ENCODE data around the gene ZNF775. TPM values are rescaled to one million over a fixed set of nuclear protein-coding genes. Genes with fewer than 3 reads are reported as not detected.

ZNF775 gene
- total RNA-seq, 2 experiments from 2014 or later = 4.7 to 4.9 TPM

DNA sequence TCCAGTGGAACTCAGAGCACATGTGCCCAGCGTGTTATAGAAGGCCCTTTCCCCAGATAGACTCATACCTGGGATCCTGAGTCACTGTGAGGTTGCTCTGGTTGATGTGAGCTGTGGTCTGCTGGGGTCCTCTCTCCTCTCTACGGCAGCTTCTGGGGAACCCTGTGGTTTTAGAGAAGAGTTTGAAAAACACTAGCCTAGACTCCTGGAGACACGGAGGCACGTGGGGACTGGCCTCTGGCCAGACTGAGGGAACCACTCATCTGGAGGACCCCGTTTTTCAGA lies 10.3 kb downstream of the ZNF775 start:
- Mint-ChIP-seq H3K27ac (no peak overlapping the region), H3K27me3 (no peaks in the 10 kb centered on the region), H3K4me3 (no peak overlapping the region), H3K36me3 (ENCODE audit: low read depth) (peaks cover 2% of the 10 kb centered on the region), H3K9me3 (no peaks in the 10 kb centered on the region), H3K4me1 (ENCODE audit: low read depth) (no peaks in the 10 kb centered on the region)
- TF ChIP-seq, protein P1, sequence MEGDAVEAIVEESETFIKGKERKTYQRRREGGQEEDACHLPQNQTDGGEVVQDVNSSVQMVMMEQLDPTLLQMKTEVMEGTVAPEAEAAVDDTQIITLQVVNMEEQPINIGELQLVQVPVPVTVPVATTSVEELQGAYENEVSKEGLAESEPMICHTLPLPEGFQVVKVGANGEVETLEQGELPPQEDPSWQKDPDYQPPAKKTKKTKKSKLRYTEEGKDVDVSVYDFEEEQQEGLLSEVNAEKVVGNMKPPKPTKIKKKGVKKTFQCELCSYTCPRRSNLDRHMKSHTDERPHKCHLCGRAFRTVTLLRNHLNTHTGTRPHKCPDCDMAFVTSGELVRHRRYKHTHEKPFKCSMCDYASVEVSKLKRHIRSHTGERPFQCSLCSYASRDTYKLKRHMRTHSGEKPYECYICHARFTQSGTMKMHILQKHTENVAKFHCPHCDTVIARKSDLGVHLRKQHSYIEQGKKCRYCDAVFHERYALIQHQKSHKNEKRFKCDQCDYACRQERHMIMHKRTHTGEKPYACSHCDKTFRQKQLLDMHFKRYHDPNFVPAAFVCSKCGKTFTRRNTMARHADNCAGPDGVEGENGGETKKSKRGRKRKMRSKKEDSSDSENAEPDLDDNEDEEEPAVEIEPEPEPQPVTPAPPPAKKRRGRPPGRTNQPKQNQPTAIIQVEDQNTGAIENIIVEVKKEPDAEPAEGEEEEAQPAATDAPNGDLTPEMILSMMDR (IDR thresholded peaks at IDR 0.05) = no peak
- ChIA-PET CTCF (no interaction called here), POLR2A (no interaction called here)
- ATAC-seq = peak; percentile 45
- intact Hi-C loops (cut with micrococcal nuclease) = no loop called here
- DNase-seq = no peak

DNA sequence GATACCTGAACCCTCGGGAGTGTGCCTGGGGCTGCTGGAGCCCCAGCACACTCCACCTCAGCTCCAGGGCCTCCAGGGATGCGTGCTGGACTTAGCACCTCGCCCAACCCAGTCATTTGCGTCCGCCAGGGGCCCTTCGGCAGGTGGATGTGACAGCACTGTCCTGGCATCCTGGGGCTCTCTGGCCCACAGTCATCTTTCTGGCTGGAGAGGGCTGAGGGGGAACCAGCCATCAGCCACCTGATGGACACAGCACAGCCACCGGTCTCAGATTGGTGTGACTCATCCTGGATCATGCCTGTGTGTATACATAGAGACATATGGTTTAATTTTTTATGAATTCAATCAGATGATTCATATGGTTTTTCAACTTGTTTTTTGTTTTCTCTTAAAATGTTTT lies 11.1 kb downstream of the ZNF775 start:
- POLR2A ChIA-PET = no interaction called here
- Mint-ChIP-seq H3K4me3 (no peak overlapping the region), H3K27me3 (no peaks in the 10 kb centered on the region), H3K9me3 (no peaks in the 10 kb centered on the region), H3K36me3 (ENCODE audit: low read depth) (peaks cover under 1% of the 10 kb centered on the region), H3K27ac (no peak overlapping the region), H3K4me1 (ENCODE audit: low read depth) (no peaks in the 10 kb centered on the region)
- TF ChIP-seq, protein P1 (IDR thresholded peaks at IDR 0.05) = no peak
- ATAC-seq (no peak), DNase-seq (no peak)
- intact Hi-C loops (cut with micrococcal nuclease) = no loop called here
- CTCF ChIA-PET = no interaction called here

DNA sequence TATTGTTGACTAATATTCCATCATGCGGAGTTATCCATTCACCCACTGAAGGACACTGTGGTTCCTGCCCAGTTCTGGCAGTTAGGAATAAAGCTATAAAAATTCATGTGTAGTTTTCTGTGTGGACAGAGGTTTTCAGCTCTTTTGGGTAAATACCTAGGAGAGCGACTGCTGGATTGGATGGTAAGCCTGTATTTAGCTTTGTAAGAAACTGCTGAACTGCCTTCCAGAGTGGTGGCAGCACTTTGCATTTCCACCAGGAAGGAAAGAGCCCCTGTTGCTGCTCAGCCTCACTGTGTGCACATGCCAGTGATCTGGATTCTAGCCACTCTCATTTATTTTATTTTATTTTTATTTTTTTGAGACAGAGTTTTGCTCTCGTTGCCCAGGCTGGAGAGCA lies 14.2 kb downstream of the ZNF775 start:
- Mint-ChIP-seq H3K4me3 (no peak overlapping the region), H3K9me3 (no peaks in the 10 kb centered on the region), H3K36me3 (ENCODE audit: low read depth) (no peaks in the 10 kb centered on the region), H3K27ac (no peak overlapping the region), H3K4me1 (ENCODE audit: low read depth) (no peaks in the 10 kb centered on the region), H3K27me3 (no peaks in the 10 kb centered on the region)
- ATAC-seq = no peak
- ChIA-PET CTCF (interaction anchor here (0.7 to 1.1 kb wide), 3 partner anchors 11 to 26 kb away, joined by 3 to 5 read pairs (median 3); no protein-coding TSS in a partner anchor), POLR2A (interaction anchor here (1.6 kb wide), 1 partner anchor 11 kb away, joined by 4 read pairs; no protein-coding TSS in a partner anchor)
- TF ChIP-seq, protein P1 (IDR thresholded peaks at IDR 0.05) = no peak
- no peak for DNase-seq
- intact Hi-C loops (cut with micrococcal nuclease) = no loop called here

DNA sequence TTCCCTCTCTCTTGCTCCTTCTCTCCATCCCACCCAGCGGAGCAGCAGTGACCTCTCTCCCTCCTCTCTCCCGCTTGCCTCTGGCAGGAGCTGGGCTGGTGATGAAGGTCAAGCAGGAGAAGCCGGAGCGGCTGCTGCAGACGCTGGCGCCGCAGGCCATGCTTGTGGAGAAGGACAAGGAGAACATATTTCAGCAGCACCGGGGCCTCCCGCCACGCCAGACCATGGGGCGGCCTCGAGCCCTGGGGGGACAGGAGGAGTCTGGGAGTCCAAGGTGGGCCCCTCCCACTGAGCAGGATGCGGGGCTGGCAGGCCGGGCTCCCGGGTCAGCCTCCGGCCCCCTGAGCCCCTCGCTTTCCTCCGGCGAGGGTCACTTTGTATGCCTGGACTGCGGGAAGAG lies 17.3 kb downstream of the ZNF775 start:
- CTCF ChIA-PET = no interaction called here
- ATAC-seq = no peak
- intact Hi-C loops (cut with micrococcal nuclease) = no loop called here

DNA sequence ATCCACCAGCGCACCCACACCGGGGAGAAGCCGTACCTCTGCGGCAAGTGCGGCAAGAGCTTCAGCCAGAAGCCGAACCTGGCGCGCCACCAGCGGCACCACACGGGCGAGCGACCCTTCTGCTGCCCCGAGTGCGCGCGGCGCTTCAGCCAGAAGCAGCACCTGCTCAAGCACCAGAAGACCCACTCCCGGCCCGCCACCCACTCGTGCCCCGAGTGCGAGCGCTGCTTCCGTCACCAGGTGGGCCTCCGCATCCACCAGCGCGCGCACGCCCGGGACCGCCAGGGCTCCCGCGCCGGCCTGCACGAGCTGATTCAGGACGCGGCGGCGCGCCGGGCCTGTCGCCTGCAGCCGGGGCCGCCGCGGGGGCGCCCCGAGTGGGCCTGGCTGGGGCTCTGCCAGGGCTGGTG lies 17.7 kb downstream of the ZNF775 start:
- POLR2A ChIA-PET = no interaction called here
- intact Hi-C loops (cut with micrococcal nuclease) = no loop called here

More for the DNA sequence above, 17.3 kb downstream of the ZNF775 start:
- TF ChIP-seq, protein P1 (IDR thresholded peaks at IDR 0.05) = no peak
- Mint-ChIP-seq H3K4me1 (ENCODE audit: low read depth) (peaks cover 8% of the 10 kb centered on the region), H3K4me3 (no peak overlapping the region), H3K9me3 (no peaks in the 10 kb centered on the region), H3K27ac (no peak overlapping the region), H3K36me3 (ENCODE audit: low read depth) (no peaks in the 10 kb centered on the region), H3K27me3 (no peaks in the 10 kb centered on the region)
- POLR2A ChIA-PET = no interaction called here
- no peak for DNase-seq

More for the DNA sequence above, 17.7 kb downstream of the ZNF775 start:
- DNase-seq (no peak), ATAC-seq (no peak)
- no peaks in the 10 kb centered on the region for H3K9me3 Mint-ChIP-seq
- CTCF ChIA-PET = no interaction called here
- H3K4me1 Mint-ChIP-seq (ENCODE audit: low read depth) = peaks cover 11% of the 10 kb centered on the region
- TF ChIP-seq, protein P1 (IDR thresholded peaks at IDR 0.05) = no peak
- no peaks in the 10 kb centered on the region for H3K36me3 Mint-ChIP-seq (ENCODE audit: low read depth)
- H3K27me3 Mint-ChIP-seq = no peaks in the 10 kb centered on the region
- no peak overlapping the region for H3K4me3 Mint-ChIP-seq
- H3K27ac Mint-ChIP-seq = no peak overlapping the region
